ENCODE measurements around the gene TOB1.

- TF ChIP-seq CTCF (IDR thresholded peaks at IDR 0.05) (no peak), POLR2A (IDR thresholded peaks at IDR 0.05) (no peak), EP300 (IDR thresholded peaks at IDR 0.05) (no peak)
Measured at GRCh38 chr17:50865868-50866260, 290 bp downstream of the TOB1 start.
